ENCODE measurements around the gene HDAC4. TPM values are rescaled to one million over a fixed set of nuclear protein-coding genes. Genes with fewer than 3 reads are reported as not detected.

Gene HDAC4
- total RNA-seq, 1 donor from 2014 or later = 11.8 TPM

GRCh38 chr2:239269916-239270315 is 130.9 kb downstream of the HDAC4 start:
- no peak for FAIRE-seq
- no peak for DNase-seq (ENCODE audit: low read depth)
- H3K27ac ChIP-seq (ENCODE audit: low read depth, low read length) = no peak overlapping the region
- Mint-ChIP-seq H3K27me3 (ENCODE audit: low read depth, unreplicated experiment) (no peaks in the 10 kb centered on the region), H3K4me3 (ENCODE audit: unreplicated experiment) (no peak overlapping the region), H3K36me3 (ENCODE audit: low read depth, unreplicated experiment) (peaks cover 2% of the 10 kb centered on the region), H3K27ac (ENCODE audit: unreplicated experiment) (no peak overlapping the region), H3K4me1 (ENCODE audit: low read depth, unreplicated experiment) (peaks cover 36% of the 10 kb centered on the region), H3K9me3 (ENCODE audit: unreplicated experiment) (no peaks in the 10 kb centered on the region)
- H3K4me2 ChIP-seq (ENCODE audit: low read length) = no peak overlapping the region
- H3K4me3 ChIP-seq (ENCODE audit: insufficient read depth, low read depth, low read length) = no peak overlapping the region
- peaks cover 33% of the 10 kb centered on the region for H3K4me1 ChIP-seq (ENCODE audit: insufficient read depth, low read length)
- H2AFZ ChIP-seq (ENCODE audit: low read depth, low read length) = no peak overlapping the region
- peaks cover 21% of the 10 kb centered on the region for H4K20me1 ChIP-seq (ENCODE audit: insufficient read depth, low read length)
- no peaks in the 10 kb centered on the region for H3K27me3 ChIP-seq (ENCODE audit: insufficient read depth, low read length)
- TF ChIP-seq CTCF (IDR thresholded peaks at IDR 0.05; ENCODE audit: insufficient read depth, low read depth, low read length) (no peak), EZH2 (IDR thresholded peaks at IDR 0.05; ENCODE audit: insufficient read depth, low read length) (no peak)
- no peak overlapping the region for H3K9ac ChIP-seq (ENCODE audit: low read length)
- H3K9me3 ChIP-seq (ENCODE audit: insufficient read depth, low read depth, low read length) = peaks cover 5% of the 10 kb centered on the region
- H3K36me3 ChIP-seq (ENCODE audit: insufficient read depth, low read length) = no peaks in the 10 kb centered on the region
- peaks cover 23% of the 10 kb centered on the region for H3K79me2 ChIP-seq (ENCODE audit: insufficient read depth, low read length)

- Mint-ChIP-seq H3K27me3 (ENCODE audit: low read depth, unreplicated experiment) (no peaks in the 10 kb centered on the region), H3K27ac (ENCODE audit: unreplicated experiment) (no peak overlapping the region), H3K4me3 (ENCODE audit: unreplicated experiment) (no peak overlapping the region), H3K36me3 (ENCODE audit: low read depth, unreplicated experiment) (peaks cover 2% of the 10 kb centered on the region), H3K4me1 (ENCODE audit: low read depth, unreplicated experiment) (peaks cover 38% of the 10 kb centered on the region), H3K9me3 (ENCODE audit: unreplicated experiment) (no peaks in the 10 kb centered on the region)
- Histone ChIP-seq H3K4me2 (ENCODE audit: low read length) (no peak overlapping the region), H3K27me3 (ENCODE audit: insufficient read depth, low read length) (no peaks in the 10 kb centered on the region), H3K4me1 (ENCODE audit: insufficient read depth, low read length) (peaks cover 33% of the 10 kb centered on the region), H4K20me1 (ENCODE audit: insufficient read depth, low read length) (peaks cover 26% of the 10 kb centered on the region), H3K36me3 (ENCODE audit: insufficient read depth, low read length) (no peaks in the 10 kb centered on the region), H3K9me3 (ENCODE audit: insufficient read depth, low read depth, low read length) (peaks cover 5% of the 10 kb centered on the region), H3K79me2 (ENCODE audit: insufficient read depth, low read length) (peaks cover 23% of the 10 kb centered on the region), H3K9ac (ENCODE audit: low read length) (no peak overlapping the region), H3K4me3 (ENCODE audit: insufficient read depth, low read depth, low read length) (no peak overlapping the region), H2AFZ (ENCODE audit: low read depth, low read length) (no peak overlapping the region), H3K27ac (ENCODE audit: low read depth, low read length) (no peak overlapping the region)
- DNase-seq (ENCODE audit: low read depth) (no peak), FAIRE-seq (no peak)
- TF ChIP-seq CTCF (IDR thresholded peaks at IDR 0.05; ENCODE audit: insufficient read depth, low read depth, low read length) = no peak
- no peak for TF ChIP-seq EZH2 (IDR thresholded peaks at IDR 0.05; ENCODE audit: insufficient read depth, low read length)
Observed at GRCh38 chr2:239269173-239269885, 131.5 kb downstream of the HDAC4 start.

GRCh38 chr2:239268549-239268948 is 132.3 kb downstream of the HDAC4 start:
- no peak overlapping the region for H3K4me3 Mint-ChIP-seq (ENCODE audit: unreplicated experiment)
- peaks cover 33% of the 10 kb centered on the region for H4K20me1 ChIP-seq (ENCODE audit: insufficient read depth, low read length)
- FAIRE-seq = no peak
- H3K27me3 ChIP-seq (ENCODE audit: insufficient read depth, low read length) = no peaks in the 10 kb centered on the region
- no peaks in the 10 kb centered on the region for H3K27me3 Mint-ChIP-seq (ENCODE audit: low read depth, unreplicated experiment)
- H3K4me1 ChIP-seq (ENCODE audit: insufficient read depth, low read length) = peaks cover 30% of the 10 kb centered on the region
- TF ChIP-seq EZH2 (IDR thresholded peaks at IDR 0.05; ENCODE audit: insufficient read depth, low read length) = no peak
- no peak for TF ChIP-seq CTCF (IDR thresholded peaks at IDR 0.05; ENCODE audit: insufficient read depth, low read depth, low read length)
- no peak overlapping the region for H3K4me3 ChIP-seq (ENCODE audit: insufficient read depth, low read depth, low read length)
- H3K4me1 Mint-ChIP-seq (ENCODE audit: low read depth, unreplicated experiment) = peaks cover 37% of the 10 kb centered on the region
- H3K9me3 Mint-ChIP-seq (ENCODE audit: unreplicated experiment) = no peaks in the 10 kb centered on the region
- no peak overlapping the region for H3K9ac ChIP-seq (ENCODE audit: low read length)
- peak overlapping the region; percentile 47 for H3K27ac Mint-ChIP-seq (ENCODE audit: unreplicated experiment)
- H3K79me2 ChIP-seq (ENCODE audit: insufficient read depth, low read length) = peaks cover 23% of the 10 kb centered on the region
- H3K27ac ChIP-seq (ENCODE audit: low read depth, low read length) = no peak overlapping the region
- no peaks in the 10 kb centered on the region for H3K36me3 ChIP-seq (ENCODE audit: insufficient read depth, low read length)
- peaks cover 5% of the 10 kb centered on the region for H3K9me3 ChIP-seq (ENCODE audit: insufficient read depth, low read depth, low read length)
- no peak overlapping the region for H3K4me2 ChIP-seq (ENCODE audit: low read length)
- H3K36me3 Mint-ChIP-seq (ENCODE audit: low read depth, unreplicated experiment) = peaks cover 2% of the 10 kb centered on the region
- no peak overlapping the region for H2AFZ ChIP-seq (ENCODE audit: low read depth, low read length)
- DNase-seq (ENCODE audit: low read depth) = no peak
